WTC11 (cell line): ENCODE measurements around the gene ZNF419.

Experiments
- JUN ChIP-seq: sonication (generic); formaldehyde crosslinking; IDR thresholded peaks from 2 replicates; pipeline ENCODE4 v1.8.0; 2023; ENCODE audit warnings: mild to moderate bottlenecking, missing genetic modification reagents
- KAT7 ChIP-seq: sonication (generic); formaldehyde crosslinking; IDR thresholded peaks from 2 replicates; pipeline ENCODE4 v1.8.1; 2023; ENCODE audit warnings: missing genetic modification reagents, mild to moderate bottlenecking, borderline replicate concordance
- RORB ChIP-seq: fragments of 250-450 bp; sonication (Bioruptor Pico); IDR thresholded peaks from 2 replicates; pipeline ENCODE4 v1.9.0; 2021; ENCODE audit warnings: mild to moderate bottlenecking
- ZNF121 ChIP-seq: sonication (generic); formaldehyde crosslinking; IDR thresholded peaks from 2 replicates; pipeline ENCODE4 v1.8.0; 2023; ENCODE audit warnings: missing genetic modification reagents
- ZNF219 ChIP-seq: sonication (generic); formaldehyde crosslinking; IDR thresholded peaks from 2 replicates; pipeline ENCODE4 v1.8.0; 2023; ENCODE audit warnings: missing genetic modification reagents, mild to moderate bottlenecking, borderline replicate concordance
- TF ChIP-seq, protein P1 (sequence below): fragments of 200-600 bp; IDR thresholded peaks from 2 replicates; pipeline ENCODE4 v1.8.0; 2022; ENCODE audit warnings: antibody characterized with exemption
- TF ChIP-seq, protein P2 (sequence below): sonication (generic); formaldehyde crosslinking; IDR thresholded peaks from 2 replicates; pipeline ENCODE4 v1.8.0; 2022; ENCODE audit warnings: mild to moderate bottlenecking, missing genetic modification reagents
- TF ChIP-seq, protein P3 (sequence below): sonication (generic); formaldehyde crosslinking; IDR thresholded peaks from 2 replicates; pipeline ENCODE4 v1.8.1; 2022; ENCODE audit warnings: mild to moderate bottlenecking, moderate library complexity, missing genetic modification reagents
- TF ChIP-seq, protein P4 (sequence below): sonication (generic); formaldehyde crosslinking; IDR thresholded peaks from 2 replicates; pipeline ENCODE4 v1.8.0; 2023; ENCODE audit warnings: missing genetic modification reagents, mild to moderate bottlenecking, borderline replicate concordance
- TF ChIP-seq, protein P5 (sequence below): sonication (generic); formaldehyde crosslinking; IDR thresholded peaks from 2 replicates; pipeline ENCODE4 v1.8.0; 2023; ENCODE audit warnings: missing genetic modification reagents

DNA sequence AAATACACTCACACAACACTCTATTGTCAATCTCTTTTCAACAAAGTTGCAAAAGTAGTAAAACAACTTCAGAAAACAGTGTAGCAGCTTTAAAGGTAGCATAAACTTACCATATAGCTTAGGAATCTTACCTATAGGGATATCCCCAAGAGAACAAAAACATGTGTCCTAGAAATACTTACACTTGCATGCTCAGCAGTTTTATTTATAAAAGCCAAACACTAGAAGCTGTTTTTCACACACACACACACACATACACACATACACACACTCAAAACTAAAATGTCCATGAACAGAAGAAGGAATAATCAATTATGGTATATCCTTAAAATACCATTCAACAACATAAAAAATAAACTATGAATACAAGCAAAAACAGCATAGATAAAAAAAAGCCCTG is 23.9 kb downstream of the ZNF419 start:
- no peak for TF ChIP-seq ZNF121 (CRISPR knock-in tag)
- TF ChIP-seq JUN (CRISPR knock-in tag), result no peak
- TF ChIP-seq, protein P1, sequence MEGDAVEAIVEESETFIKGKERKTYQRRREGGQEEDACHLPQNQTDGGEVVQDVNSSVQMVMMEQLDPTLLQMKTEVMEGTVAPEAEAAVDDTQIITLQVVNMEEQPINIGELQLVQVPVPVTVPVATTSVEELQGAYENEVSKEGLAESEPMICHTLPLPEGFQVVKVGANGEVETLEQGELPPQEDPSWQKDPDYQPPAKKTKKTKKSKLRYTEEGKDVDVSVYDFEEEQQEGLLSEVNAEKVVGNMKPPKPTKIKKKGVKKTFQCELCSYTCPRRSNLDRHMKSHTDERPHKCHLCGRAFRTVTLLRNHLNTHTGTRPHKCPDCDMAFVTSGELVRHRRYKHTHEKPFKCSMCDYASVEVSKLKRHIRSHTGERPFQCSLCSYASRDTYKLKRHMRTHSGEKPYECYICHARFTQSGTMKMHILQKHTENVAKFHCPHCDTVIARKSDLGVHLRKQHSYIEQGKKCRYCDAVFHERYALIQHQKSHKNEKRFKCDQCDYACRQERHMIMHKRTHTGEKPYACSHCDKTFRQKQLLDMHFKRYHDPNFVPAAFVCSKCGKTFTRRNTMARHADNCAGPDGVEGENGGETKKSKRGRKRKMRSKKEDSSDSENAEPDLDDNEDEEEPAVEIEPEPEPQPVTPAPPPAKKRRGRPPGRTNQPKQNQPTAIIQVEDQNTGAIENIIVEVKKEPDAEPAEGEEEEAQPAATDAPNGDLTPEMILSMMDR, result no peak
- no peak for TF ChIP-seq RORB
- TF ChIP-seq KAT7 (CRISPR knock-in tag), result no peak
- TF ChIP-seq, protein P2, sequence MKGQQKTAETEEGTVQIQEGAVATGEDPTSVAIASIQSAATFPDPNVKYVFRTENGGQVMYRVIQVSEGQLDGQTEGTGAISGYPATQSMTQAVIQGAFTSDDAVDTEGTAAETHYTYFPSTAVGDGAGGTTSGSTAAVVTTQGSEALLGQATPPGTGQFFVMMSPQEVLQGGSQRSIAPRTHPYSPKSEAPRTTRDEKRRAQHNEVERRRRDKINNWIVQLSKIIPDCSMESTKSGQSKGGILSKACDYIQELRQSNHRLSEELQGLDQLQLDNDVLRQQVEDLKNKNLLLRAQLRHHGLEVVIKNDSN, result no peak
- TF ChIP-seq ZNF219 (CRISPR knock-in tag), result no peak
- TF ChIP-seq, protein P3, sequence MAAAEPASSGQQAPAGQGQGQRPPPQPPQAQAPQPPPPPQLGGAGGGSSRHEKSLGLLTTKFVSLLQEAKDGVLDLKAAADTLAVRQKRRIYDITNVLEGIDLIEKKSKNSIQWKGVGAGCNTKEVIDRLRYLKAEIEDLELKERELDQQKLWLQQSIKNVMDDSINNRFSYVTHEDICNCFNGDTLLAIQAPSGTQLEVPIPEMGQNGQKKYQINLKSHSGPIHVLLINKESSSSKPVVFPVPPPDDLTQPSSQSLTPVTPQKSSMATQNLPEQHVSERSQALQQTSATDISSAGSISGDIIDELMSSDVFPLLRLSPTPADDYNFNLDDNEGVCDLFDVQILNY (CRISPR knock-in tag), result no peak
- TF ChIP-seq, protein P4, sequence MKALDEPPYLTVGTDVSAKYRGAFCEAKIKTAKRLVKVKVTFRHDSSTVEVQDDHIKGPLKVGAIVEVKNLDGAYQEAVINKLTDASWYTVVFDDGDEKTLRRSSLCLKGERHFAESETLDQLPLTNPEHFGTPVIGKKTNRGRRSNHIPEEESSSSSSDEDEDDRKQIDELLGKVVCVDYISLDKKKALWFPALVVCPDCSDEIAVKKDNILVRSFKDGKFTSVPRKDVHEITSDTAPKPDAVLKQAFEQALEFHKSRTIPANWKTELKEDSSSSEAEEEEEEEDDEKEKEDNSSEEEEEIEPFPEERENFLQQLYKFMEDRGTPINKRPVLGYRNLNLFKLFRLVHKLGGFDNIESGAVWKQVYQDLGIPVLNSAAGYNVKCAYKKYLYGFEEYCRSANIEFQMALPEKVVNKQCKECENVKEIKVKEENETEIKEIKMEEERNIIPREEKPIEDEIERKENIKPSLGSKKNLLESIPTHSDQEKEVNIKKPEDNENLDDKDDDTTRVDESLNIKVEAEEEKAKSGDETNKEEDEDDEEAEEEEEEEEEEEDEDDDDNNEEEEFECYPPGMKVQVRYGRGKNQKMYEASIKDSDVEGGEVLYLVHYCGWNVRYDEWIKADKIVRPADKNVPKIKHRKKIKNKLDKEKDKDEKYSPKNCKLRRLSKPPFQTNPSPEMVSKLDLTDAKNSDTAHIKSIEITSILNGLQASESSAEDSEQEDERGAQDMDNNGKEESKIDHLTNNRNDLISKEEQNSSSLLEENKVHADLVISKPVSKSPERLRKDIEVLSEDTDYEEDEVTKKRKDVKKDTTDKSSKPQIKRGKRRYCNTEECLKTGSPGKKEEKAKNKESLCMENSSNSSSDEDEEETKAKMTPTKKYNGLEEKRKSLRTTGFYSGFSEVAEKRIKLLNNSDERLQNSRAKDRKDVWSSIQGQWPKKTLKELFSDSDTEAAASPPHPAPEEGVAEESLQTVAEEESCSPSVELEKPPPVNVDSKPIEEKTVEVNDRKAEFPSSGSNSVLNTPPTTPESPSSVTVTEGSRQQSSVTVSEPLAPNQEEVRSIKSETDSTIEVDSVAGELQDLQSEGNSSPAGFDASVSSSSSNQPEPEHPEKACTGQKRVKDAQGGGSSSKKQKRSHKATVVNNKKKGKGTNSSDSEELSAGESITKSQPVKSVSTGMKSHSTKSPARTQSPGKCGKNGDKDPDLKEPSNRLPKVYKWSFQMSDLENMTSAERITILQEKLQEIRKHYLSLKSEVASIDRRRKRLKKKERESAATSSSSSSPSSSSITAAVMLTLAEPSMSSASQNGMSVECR (CRISPR knock-in tag), result no peak
- TF ChIP-seq, protein P5, sequence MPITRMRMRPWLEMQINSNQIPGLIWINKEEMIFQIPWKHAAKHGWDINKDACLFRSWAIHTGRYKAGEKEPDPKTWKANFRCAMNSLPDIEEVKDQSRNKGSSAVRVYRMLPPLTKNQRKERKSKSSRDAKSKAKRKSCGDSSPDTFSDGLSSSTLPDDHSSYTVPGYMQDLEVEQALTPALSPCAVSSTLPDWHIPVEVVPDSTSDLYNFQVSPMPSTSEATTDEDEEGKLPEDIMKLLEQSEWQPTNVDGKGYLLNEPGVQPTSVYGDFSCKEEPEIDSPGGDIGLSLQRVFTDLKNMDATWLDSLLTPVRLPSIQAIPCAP, result no peak
